Esophagus muscularis mucosa (tissue), 3 donors: ENCODE results near the gene SYNPO2.

ENCODE experiments used
- POLR2AphosphoS5 ChIP-seq, 2 donors: sonication (generic); formaldehyde crosslinking; IDR thresholded peaks; one replicate each; pipeline ENCODE4 v1.6.1; 2017; ENCODE audit warnings: antibody characterized with exemption in 2 of 2
- TF ChIP-seq, protein P1 (sequence below), 3 experiments: fragments of 200-600 bp in 2 of 3; fragments of 450-650 bp in 1 of 3; sonication (generic) in 2 of 3; IDR thresholded peaks; one replicate each; pipeline ENCODE4 v1.5.1; 2017 to 2019; ENCODE audit warnings: antibody characterized with exemption in 3 of 3, mild to moderate bottlenecking in 2 of 3, moderate library complexity in 1 of 3

DNA sequence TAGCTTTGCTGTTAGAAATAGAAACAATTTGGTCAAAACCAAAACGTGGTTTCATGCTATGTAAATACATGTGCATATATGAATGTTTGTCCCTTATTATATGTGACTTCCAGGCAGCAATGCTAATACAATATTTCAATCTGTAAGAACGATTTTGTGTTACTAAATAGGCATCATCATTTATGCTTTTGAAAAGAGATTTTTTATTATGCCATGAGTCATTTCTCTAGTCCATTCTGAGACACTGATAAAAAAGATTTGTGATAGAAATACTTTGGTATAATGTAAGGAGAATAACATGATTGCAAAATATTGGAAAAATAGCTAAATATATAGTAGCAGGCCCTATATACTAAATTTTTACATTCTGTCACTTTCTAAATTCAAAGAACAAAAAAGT lies 28.9 kb downstream of the SYNPO2 start:
- TF ChIP-seq, protein P1, sequence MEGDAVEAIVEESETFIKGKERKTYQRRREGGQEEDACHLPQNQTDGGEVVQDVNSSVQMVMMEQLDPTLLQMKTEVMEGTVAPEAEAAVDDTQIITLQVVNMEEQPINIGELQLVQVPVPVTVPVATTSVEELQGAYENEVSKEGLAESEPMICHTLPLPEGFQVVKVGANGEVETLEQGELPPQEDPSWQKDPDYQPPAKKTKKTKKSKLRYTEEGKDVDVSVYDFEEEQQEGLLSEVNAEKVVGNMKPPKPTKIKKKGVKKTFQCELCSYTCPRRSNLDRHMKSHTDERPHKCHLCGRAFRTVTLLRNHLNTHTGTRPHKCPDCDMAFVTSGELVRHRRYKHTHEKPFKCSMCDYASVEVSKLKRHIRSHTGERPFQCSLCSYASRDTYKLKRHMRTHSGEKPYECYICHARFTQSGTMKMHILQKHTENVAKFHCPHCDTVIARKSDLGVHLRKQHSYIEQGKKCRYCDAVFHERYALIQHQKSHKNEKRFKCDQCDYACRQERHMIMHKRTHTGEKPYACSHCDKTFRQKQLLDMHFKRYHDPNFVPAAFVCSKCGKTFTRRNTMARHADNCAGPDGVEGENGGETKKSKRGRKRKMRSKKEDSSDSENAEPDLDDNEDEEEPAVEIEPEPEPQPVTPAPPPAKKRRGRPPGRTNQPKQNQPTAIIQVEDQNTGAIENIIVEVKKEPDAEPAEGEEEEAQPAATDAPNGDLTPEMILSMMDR (IDR thresholded peaks at IDR 0.05), result no peak
- TF ChIP-seq POLR2AphosphoS5 (IDR thresholded peaks at IDR 0.05), result no peak
